Measurements from ENCODE around the gene C19orf33. TPM values are rescaled to one million over a fixed set of nuclear protein-coding genes. Genes with fewer than 3 reads are reported as not detected.

Gene C19orf33
- total RNA-seq, 6 donors from 2014 or later: 65.0 to 251 (median 144) TPM

DNA sequence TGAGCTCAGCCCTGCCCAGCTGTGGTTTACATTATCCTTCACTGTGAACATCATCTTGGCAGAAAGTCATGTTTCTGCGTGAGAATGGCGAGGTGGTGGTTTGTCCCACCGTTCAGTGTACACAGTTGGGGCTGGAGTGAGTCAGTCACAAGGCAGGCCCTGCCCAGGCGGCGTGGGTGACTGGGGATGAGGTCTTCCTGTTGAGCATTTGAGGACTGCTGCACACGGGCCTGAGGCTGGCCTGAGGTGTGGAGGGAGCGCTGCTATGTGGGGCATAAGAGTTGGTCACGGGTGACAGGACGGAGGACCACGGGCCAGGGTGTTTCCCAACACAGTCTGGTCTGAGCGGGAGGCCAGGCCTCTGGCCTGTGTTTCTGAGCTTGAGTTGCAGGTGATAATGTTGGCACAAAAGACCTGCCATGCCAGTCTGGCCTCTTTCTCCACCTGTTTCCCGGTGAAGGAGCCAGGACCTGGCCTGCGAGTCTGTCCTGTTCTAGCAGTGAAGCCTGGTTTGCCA is 13.4 kb upstream of the C19orf33 start:
- peaks cover 6 to 50% (median 37%) of the 10 kb centered on the region in 4 donors for H3K36me3 ChIP-seq
- no peaks in the 10 kb centered on the region for H3K27me3 ChIP-seq
- WGBS, 2 donors: 48 to 50% methylated on average over 11 to 13 of the region's 13 CpGs
- peak; percentile 42 to 74 for ATAC-seq (ENCODE audit: low FRiP score in 2 of 2)
- H3K4me3 ChIP-seq: no peak overlapping the region
- no peaks in the 10 kb centered on the region for H3K9me3 ChIP-seq
- H3K4me1 ChIP-seq: peaks cover 8 to 35% (median 14%) of the 10 kb centered on the region in 4 donors
- TF ChIP-seq, protein P1, sequence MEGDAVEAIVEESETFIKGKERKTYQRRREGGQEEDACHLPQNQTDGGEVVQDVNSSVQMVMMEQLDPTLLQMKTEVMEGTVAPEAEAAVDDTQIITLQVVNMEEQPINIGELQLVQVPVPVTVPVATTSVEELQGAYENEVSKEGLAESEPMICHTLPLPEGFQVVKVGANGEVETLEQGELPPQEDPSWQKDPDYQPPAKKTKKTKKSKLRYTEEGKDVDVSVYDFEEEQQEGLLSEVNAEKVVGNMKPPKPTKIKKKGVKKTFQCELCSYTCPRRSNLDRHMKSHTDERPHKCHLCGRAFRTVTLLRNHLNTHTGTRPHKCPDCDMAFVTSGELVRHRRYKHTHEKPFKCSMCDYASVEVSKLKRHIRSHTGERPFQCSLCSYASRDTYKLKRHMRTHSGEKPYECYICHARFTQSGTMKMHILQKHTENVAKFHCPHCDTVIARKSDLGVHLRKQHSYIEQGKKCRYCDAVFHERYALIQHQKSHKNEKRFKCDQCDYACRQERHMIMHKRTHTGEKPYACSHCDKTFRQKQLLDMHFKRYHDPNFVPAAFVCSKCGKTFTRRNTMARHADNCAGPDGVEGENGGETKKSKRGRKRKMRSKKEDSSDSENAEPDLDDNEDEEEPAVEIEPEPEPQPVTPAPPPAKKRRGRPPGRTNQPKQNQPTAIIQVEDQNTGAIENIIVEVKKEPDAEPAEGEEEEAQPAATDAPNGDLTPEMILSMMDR (IDR thresholded peaks at IDR 0.05): no peak
- TF ChIP-seq POLR2AphosphoS5 (IDR thresholded peaks at IDR 0.05): peak in 1 of 2 donors; percentile 50
- no peak for TF ChIP-seq EP300 (IDR thresholded peaks at IDR 0.05)
- TF ChIP-seq POLR2A (IDR thresholded peaks at IDR 0.05): no peak
- H3K27ac ChIP-seq: peak overlapping the region; percentile 40 to 80 (median 76)
- peak in 1 of 2 donors; percentile 83 for DNase-seq

DNA sequence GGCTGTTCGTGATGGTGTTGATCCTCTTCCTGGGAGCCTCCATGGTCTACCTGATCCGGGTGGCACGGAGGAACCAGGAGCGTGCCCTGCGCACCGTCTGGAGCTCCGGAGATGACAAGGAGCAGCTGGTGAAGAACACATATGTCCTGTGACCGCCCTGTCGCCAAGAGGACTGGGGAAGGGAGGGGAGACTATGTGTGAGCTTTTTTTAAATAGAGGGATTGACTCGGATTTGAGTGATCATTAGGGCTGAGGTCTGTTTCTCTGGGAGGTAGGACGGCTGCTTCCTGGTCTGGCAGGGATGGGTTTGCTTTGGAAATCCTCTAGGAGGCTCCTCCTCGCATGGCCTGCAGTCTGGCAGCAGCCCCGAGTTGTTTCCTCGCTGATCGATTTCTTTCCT is 12.2 kb upstream of the C19orf33 start:
- no peak overlapping the region for H3K4me3 ChIP-seq
- DNase-seq: no peak
- peaks cover 8 to 35% (median 13%) of the 10 kb centered on the region in 4 donors for H3K4me1 ChIP-seq
- no peak for TF ChIP-seq POLR2A (IDR thresholded peaks at IDR 0.05)
- TF ChIP-seq EP300 (IDR thresholded peaks at IDR 0.05): no peak
- no peak for TF ChIP-seq POLR2AphosphoS5 (IDR thresholded peaks at IDR 0.05)
- TF ChIP-seq, protein P1 (IDR thresholded peaks at IDR 0.05): no peak
- no peaks in the 10 kb centered on the region for H3K9me3 ChIP-seq
- peaks cover 6 to 44% (median 37%) of the 10 kb centered on the region in 4 donors for H3K36me3 ChIP-seq
- peak overlapping the region in 3 of 4 donors; percentile 32 to 80 (median 73) for H3K27ac ChIP-seq
- WGBS, 2 donors: 85% methylated on average over 15 of the region's 15 CpGs
- no peaks in the 10 kb centered on the region for H3K27me3 ChIP-seq
- no peak for ATAC-seq (ENCODE audit: low FRiP score in 2 of 2)

DNA sequence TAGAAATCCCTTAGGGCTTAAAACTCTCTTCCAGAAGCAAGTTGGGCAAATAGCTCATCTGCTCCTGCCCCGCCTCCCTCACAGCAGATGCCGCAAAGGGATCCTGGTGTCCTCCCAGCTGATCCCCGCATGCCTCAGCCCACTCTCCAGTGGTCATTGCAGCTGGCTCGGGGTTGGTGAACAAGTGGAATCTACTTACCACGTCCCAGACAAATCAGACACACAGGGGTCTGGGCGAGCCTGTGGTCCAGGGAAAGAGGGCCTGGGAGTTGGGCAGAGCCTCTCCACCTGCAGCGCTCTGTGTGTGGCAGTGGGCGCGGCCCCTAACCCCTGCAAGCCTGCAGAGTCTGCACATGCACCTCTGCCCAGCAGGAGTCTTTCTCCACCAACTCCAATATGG is 10.8 kb upstream of the C19orf33 start:
- no peak overlapping the region for H3K27ac ChIP-seq
- DNase-seq (no peak), ATAC-seq (ENCODE audit: low FRiP score in 2 of 2) (no peak)
- no peaks in the 10 kb centered on the region for H3K9me3 ChIP-seq
- H3K27me3 ChIP-seq: no peaks in the 10 kb centered on the region
- H3K4me3 ChIP-seq: no peak overlapping the region
- WGBS, 2 donors: 88 to 98% methylated on average over 9 of the region's 9 CpGs
- H3K4me1 ChIP-seq: peaks cover under 1 to 22% (median 11%) of the 10 kb centered on the region in 4 donors
- H3K36me3 ChIP-seq: peaks cover 6 to 37% (median 28%) of the 10 kb centered on the region in 4 donors
- TF ChIP-seq, protein P1 (IDR thresholded peaks at IDR 0.05): no peak
- TF ChIP-seq POLR2AphosphoS5 (IDR thresholded peaks at IDR 0.05): no peak
- TF ChIP-seq POLR2A (IDR thresholded peaks at IDR 0.05): no peak
- no peak for TF ChIP-seq EP300 (IDR thresholded peaks at IDR 0.05)

DNA sequence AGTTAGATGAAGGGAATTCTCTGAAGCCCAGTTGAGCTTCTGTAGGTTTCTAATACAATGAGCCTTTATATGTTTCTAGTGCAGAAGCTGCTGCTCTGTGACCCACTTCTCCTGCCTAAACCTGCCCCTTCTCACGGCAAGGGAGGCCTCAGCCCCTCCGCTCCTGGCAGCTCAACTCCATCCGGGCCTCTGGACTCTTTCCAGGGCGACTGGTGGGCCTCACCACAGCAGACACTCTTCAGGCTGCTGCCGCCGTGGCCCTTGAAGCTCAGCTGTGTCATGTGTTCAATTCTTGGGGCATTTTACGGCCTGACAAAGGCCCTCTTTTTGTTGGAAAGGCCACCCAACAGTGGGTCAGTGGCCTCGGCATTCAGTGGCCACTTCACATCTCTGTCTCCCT is 10.0 kb upstream of the C19orf33 start:
- ATAC-seq (ENCODE audit: low FRiP score in 2 of 2) (no peak), DNase-seq (no peak)
- TF ChIP-seq, protein P1 (IDR thresholded peaks at IDR 0.05): no peak
- TF ChIP-seq EP300 (IDR thresholded peaks at IDR 0.05): no peak
- TF ChIP-seq POLR2A (IDR thresholded peaks at IDR 0.05): no peak
- TF ChIP-seq POLR2AphosphoS5 (IDR thresholded peaks at IDR 0.05): no peak
- WGBS, 2 donors: 87% methylated on average over 7 to 8 of the region's 8 CpGs
- Histone ChIP-seq H3K27ac (no peak overlapping the region), H3K36me3 (peaks cover 6 to 31% (median 21%) of the 10 kb centered on the region in 4 donors), H3K4me3 (no peak overlapping the region), H3K9me3 (no peaks in the 10 kb centered on the region), H3K27me3 (no peaks in the 10 kb centered on the region), H3K4me1 (peaks cover 0 to 20% (median 10%) of the 10 kb centered on the region in 4 donors)
